ENCODE results near the gene NACC1. TPM values are rescaled to one million over a fixed set of nuclear protein-coding genes. Genes with fewer than 3 reads are reported as not detected.

The NACC1 gene
- total RNA-seq, 4 donors from 2014 or later: 31.6 to 54.2 (median 36.5) TPM

GRCh38 chr19:13076320-13076719 lies 41.7 kb upstream of the NACC1 start:
- 62% methylated on average over 6 of the region's 8 CpGs; no CpG with 5 or more reads in 1 of the 2 donors for WGBS, 2 donors (ENCODE audit: low coverage in 1 of 2)
- DNase-seq: no peak
- H3K36me3 ChIP-seq: peaks cover 0 to 7% (median 0%) of the 10 kb centered on the region in 4 donors
- in situ Hi-C loops (cut with MboI; ENCODE audit: low pct_ligation_motif_present in 1 of 4, low pct_unique_long_range_greater_than_20kb in 1 of 4, low sequenced_read_pairs in 3 of 4) (loop anchor here in 1 of 4 donors (25.0 kb wide), 1 partner anchor 89 kb away; the partner anchor contains the start of gene NFIX), intact Hi-C loops (cut with DNase I; ENCODE audit: low total_unique reads) (no loop called here)
- no peaks in the 10 kb centered on the region for H3K27me3 ChIP-seq
- H3K27ac ChIP-seq: peak overlapping the region in 3 of 4 donors; percentile 83 to 91 (median 86)
- H3K4me1 ChIP-seq: peaks cover 41 to 47% (median 43%) of the 10 kb centered on the region in 4 donors
- TF ChIP-seq POLR2A (IDR thresholded peaks at IDR 0.05): no peak
- TF ChIP-seq, protein P1, sequence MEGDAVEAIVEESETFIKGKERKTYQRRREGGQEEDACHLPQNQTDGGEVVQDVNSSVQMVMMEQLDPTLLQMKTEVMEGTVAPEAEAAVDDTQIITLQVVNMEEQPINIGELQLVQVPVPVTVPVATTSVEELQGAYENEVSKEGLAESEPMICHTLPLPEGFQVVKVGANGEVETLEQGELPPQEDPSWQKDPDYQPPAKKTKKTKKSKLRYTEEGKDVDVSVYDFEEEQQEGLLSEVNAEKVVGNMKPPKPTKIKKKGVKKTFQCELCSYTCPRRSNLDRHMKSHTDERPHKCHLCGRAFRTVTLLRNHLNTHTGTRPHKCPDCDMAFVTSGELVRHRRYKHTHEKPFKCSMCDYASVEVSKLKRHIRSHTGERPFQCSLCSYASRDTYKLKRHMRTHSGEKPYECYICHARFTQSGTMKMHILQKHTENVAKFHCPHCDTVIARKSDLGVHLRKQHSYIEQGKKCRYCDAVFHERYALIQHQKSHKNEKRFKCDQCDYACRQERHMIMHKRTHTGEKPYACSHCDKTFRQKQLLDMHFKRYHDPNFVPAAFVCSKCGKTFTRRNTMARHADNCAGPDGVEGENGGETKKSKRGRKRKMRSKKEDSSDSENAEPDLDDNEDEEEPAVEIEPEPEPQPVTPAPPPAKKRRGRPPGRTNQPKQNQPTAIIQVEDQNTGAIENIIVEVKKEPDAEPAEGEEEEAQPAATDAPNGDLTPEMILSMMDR (IDR thresholded peaks at IDR 0.05): no peak
- no peak for TF ChIP-seq POLR2AphosphoS5 (IDR thresholded peaks at IDR 0.05)
- TF ChIP-seq EP300 (IDR thresholded peaks at IDR 0.05; ENCODE audit: low read depth): no peak
- H3K4me3 ChIP-seq: no peak overlapping the region
- no peaks in the 10 kb centered on the region for H3K9me3 ChIP-seq

DNA sequence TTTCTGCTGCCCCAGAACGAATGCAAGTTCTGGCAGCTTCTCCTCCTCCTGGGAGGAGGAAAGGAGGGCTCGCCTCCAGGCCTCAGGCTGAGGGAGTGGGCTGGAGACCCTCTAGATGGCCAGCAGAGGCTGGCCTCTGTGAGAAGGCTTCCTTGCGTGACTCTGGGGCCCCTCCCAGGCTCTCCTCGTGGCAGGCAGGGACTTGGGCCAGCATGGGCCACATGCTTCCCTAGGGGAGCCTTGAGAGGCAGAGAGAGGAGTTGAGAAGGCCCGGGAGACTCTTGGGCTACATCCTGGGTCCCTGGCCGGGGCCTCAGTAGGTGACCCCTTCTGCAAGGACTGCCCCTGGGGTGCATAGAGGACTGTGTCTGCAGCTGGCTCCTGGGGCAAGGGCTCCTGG lies 41.3 kb upstream of the NACC1 start:
- intact Hi-C loops (cut with DNase I; ENCODE audit: low total_unique reads) (no loop called here), in situ Hi-C loops (cut with MboI; ENCODE audit: low pct_ligation_motif_present in 1 of 4, low pct_unique_long_range_greater_than_20kb in 1 of 4, low sequenced_read_pairs in 3 of 4) (loop anchor here in 1 of 4 donors (25.0 kb wide), 1 partner anchor 89 kb away; the partner anchor contains the start of gene NFIX)
- H3K4me1 ChIP-seq: peaks cover 41 to 47% (median 43%) of the 10 kb centered on the region in 4 donors

DNA sequence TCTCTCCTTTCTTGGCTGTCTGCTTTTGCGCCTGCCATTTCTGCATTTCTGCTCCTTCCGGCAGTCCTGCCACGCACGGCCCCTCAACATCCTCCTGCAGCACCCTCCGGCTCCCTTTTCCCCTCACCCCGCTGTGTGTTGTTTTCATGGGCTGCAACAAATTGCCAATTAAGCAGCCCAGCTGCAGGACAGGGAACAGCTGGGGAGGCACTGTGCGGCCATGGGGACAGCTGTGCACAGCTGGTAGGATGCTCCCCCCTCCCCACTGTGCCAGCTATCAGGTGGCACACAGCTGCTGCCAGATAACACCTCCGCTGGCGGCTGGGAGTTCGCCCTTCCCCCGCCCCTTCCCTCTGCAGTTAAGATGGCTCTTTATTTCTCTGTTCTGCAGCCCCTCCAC lies 40.8 kb upstream of the NACC1 start:
- in situ Hi-C loops (cut with MboI; ENCODE audit: low pct_ligation_motif_present in 1 of 4, low pct_unique_long_range_greater_than_20kb in 1 of 4, low sequenced_read_pairs in 3 of 4): loop anchor here in 1 of 4 donors (25.0 kb wide), 1 partner anchor 90 kb away; the partner anchor contains the start of gene NFIX
- H3K27ac ChIP-seq: peak overlapping the region; percentile 83 to 91 (median 88)
- 55 to 73% methylated on average over 5 to 11 of the region's 11 CpGs for WGBS, 2 donors (ENCODE audit: low coverage in 1 of 2)

More for the DNA sequence above, 41.3 kb upstream of the NACC1 start:
- WGBS, 2 donors (ENCODE audit: low coverage in 1 of 2): 45% methylated on average over 6 of the region's 6 CpGs; no CpG with 5 or more reads in 1 of the 2 donors
- H3K36me3 ChIP-seq: peaks cover 0 to 7% (median 0%) of the 10 kb centered on the region in 4 donors
- H3K27me3 ChIP-seq: no peaks in the 10 kb centered on the region
- H3K9me3 ChIP-seq: no peaks in the 10 kb centered on the region
- no peak overlapping the region for H3K4me3 ChIP-seq
- no peak for DNase-seq
- TF ChIP-seq POLR2AphosphoS5 (IDR thresholded peaks at IDR 0.05) (no peak), POLR2A (IDR thresholded peaks at IDR 0.05) (no peak), EP300 (IDR thresholded peaks at IDR 0.05; ENCODE audit: low read depth) (no peak)
- TF ChIP-seq, protein P1 (IDR thresholded peaks at IDR 0.05): no peak
- H3K27ac ChIP-seq: peak overlapping the region; percentile 83 to 91 (median 88)

GRCh38 chr19:13078381-13078780 lies 39.7 kb upstream of the NACC1 start:
- TF ChIP-seq, protein P1 (IDR thresholded peaks at IDR 0.05): no peak
- TF ChIP-seq EP300 (IDR thresholded peaks at IDR 0.05; ENCODE audit: low read depth): no peak
- no peak for TF ChIP-seq POLR2A (IDR thresholded peaks at IDR 0.05)
- TF ChIP-seq POLR2AphosphoS5 (IDR thresholded peaks at IDR 0.05): no peak
- Histone ChIP-seq H3K27ac (peak overlapping the region; percentile 83 to 91 (median 88)), H3K4me3 (no peak overlapping the region), H3K4me1 (peaks cover 41 to 47% (median 43%) of the 10 kb centered on the region in 4 donors), H3K36me3 (peaks cover 0 to 7% (median 0%) of the 10 kb centered on the region in 4 donors), H3K27me3 (no peaks in the 10 kb centered on the region), H3K9me3 (no peaks in the 10 kb centered on the region)
- intact Hi-C loops (cut with DNase I; ENCODE audit: low total_unique reads): no loop called here
- in situ Hi-C loops (cut with MboI; ENCODE audit: low pct_ligation_motif_present in 1 of 4, low pct_unique_long_range_greater_than_20kb in 1 of 4, low sequenced_read_pairs in 3 of 4): loop anchor here in 1 of 4 donors (25.0 kb wide), 1 partner anchor 91 kb away; the partner anchor contains the start of gene NFIX
- 74% methylated on average over 10 of the region's 10 CpGs; no CpG with 5 or more reads in 1 of the 2 donors for WGBS, 2 donors (ENCODE audit: low coverage in 1 of 2)
- no peak for DNase-seq

More for the DNA sequence above, 40.8 kb upstream of the NACC1 start:
- H3K4me1 ChIP-seq: peaks cover 41 to 47% (median 43%) of the 10 kb centered on the region in 4 donors
- peaks cover 0 to 7% (median 0%) of the 10 kb centered on the region in 4 donors for H3K36me3 ChIP-seq
- H3K27me3 ChIP-seq: no peaks in the 10 kb centered on the region
- DNase-seq: no peak
- intact Hi-C loops (cut with DNase I; ENCODE audit: low total_unique reads): no loop called here
- TF ChIP-seq POLR2A (IDR thresholded peaks at IDR 0.05) (no peak), EP300 (IDR thresholded peaks at IDR 0.05; ENCODE audit: low read depth) (no peak), POLR2AphosphoS5 (IDR thresholded peaks at IDR 0.05) (no peak)
- TF ChIP-seq, protein P1 (IDR thresholded peaks at IDR 0.05): no peak
- H3K4me3 ChIP-seq: no peak overlapping the region
- H3K9me3 ChIP-seq: no peaks in the 10 kb centered on the region

Measured in transverse colon (tissue), 4 donors.